GM19463 (cell line): ENCODE data around the gene FYCO1.

ENCODE experiments used
- ATAC-seq: cut with Tn5 transposase; IDR thresholded peaks from one replicate; pipeline ENCODE4 v1.9.1; 2021; ENCODE audit warnings: mild to moderate bottlenecking, moderate library complexity; ENCODE audit not compliant: unreplicated experiment

FYCO1 gene

DNA sequence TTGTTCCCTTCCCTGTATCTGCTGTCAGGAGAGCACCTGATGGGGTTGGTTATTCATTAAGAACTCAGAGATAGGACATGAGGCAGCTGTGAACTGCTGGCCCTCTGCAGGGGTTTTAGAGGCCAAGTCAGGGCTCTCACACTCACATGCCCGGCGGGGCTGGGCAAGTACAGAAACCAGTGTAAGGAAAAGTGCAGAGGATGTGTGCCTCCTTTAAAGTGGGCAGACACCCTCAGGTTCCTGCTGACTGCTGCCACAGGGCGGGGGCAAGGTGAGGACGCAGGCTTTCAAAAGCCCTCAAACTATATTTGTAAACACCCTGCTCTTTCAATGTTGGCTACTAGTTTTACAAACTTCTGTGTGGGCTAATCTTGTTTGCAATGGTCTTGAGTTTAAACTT lies 30.0 kb downstream of the FYCO1 start:
- ATAC-seq: no peak

DNA sequence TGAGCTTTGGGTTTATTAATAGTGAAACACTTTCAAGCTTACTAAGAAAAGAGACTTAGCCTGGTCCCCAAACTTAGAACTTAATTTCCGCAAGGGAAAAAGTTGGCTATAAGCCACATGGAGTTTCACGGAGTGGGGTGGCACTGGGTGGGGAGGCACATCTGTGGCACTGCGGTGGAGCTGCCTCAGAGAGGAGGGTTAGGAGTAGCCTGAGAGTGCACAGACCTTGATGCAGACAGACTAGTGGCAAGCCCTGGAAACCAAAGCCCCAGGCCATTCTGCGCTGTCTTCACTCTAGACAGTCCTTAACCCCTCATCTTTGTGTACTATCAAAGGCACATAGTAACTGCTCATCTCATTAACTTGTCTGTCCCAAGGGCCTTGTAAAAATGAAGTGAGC lies 30.4 kb downstream of the FYCO1 start:
- no peak for ATAC-seq

DNA sequence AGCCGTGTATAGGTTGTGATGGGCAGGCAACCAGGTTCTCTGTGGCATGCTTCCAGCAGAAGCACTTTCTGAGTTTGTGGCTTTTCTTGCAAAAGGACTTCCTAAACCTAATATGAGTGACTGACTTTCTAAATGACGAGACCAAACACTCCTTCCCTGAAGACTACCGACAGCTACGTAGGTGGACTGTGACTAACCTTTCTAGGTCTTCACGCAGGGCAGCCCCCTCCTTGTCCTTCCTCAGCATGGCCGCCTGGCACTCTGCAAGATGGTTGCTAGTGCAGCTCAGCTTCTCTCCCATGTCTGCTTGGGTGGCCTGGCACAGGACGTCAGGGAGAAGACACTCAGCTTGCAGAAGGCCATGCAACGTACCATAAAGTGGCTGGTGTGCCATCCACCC lies 31.5 kb downstream of the FYCO1 start:
- no peak for ATAC-seq

DNA sequence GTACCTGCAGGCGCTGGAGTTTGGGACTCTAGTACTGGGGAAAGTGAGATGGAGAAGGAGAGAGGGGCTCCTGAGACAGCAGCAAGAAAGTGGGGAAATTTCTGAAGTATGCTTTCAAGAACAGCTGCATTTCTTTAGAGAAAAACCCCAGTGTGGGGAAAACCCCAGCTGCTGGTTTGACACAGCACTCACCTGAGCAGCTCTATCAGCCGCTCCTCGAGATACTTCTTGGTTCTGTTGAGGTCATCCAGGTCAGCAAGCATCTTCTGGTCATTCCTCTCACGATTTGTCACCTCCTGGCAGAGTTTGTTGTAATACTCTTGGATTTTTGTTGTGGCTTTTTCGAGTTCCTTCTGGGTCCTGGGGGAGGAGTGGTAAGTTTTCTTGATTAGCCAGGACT lies 33.6 kb downstream of the FYCO1 start:
- peak; percentile 66 for ATAC-seq

DNA sequence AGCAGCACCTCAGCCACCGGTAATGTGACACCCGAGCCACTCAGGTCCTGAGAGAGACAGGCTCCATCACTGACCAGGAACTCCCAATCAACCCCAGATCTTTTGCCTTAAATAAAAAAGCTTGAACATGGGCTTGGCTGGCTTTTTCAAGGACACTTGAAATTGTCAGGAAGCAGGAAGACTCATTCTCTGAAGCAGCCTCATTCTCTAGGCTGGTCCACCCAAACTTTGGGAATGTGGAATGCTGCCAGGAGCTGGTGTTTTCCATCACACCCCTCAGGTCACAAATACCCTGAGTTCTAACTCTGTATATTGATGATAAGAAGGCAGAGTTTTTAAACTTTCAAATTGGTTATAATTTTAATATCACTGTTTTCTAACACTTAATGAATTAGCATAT lies 35.3 kb downstream of the FYCO1 start:
- ATAC-seq: no peak

DNA sequence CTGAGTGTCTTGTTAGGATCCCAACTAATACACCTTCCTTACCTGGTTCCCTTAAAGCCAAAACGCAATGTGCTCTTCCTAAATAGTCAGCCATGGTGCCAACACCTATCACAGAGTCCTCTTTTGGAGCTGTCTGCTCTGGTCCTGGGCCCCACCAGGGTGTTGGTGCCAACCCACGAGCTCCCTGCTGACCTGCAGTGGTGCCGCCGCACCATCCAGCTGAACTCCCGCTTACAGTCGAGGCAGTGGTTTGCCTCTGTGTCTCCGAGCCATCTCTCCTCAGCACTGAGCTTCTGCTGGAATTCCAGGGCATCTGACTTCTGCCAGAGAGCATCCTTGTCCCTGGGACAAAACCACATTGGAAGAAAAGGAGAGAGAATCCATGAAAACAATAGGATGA lies 36.4 kb downstream of the FYCO1 start:
- ATAC-seq: no peak

DNA sequence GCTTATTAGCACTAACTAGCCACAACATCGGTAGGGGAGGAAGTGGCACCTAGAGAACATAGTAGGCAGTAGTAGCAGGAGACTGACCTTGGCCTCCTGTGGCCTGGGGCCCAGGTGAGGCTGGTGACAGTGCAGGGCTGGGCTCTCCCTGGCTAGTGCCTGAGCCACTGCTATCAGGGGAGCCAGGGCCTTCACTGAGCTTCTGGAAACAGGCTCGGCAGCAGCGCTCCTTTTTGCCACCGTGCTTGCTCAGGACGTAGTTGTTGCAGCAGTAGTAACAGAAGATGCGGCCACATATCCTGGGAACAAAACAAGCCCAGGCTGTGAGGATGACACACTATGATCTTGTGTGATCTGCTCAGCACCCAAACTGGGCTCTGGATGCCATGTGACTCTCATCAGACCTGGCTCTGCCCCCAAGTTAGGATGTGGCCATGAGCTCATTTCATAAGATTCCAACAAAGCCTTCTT lies 37.3 kb downstream of the FYCO1 start:
- ATAC-seq: no peak

DNA sequence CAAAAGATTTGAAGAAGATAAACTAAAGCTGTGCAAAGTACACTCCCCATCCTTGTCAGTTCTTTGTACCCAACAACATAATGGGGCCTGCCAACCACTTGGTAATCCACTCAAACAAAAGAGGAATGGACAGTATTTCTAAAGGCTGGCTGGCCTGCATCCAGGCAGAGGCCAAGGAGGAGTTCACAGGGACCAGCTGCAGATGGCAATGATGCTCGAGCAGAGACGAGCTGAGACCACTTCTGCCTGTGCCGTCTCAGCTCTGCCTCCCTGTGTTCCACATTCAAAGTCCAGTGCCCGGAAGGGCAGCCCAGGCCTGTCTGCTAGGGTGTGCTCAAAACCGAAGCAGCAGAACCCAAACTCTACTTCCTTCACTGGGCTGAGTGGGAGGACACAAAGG lies 38.0 kb downstream of the FYCO1 start:
- no peak for ATAC-seq

DNA sequence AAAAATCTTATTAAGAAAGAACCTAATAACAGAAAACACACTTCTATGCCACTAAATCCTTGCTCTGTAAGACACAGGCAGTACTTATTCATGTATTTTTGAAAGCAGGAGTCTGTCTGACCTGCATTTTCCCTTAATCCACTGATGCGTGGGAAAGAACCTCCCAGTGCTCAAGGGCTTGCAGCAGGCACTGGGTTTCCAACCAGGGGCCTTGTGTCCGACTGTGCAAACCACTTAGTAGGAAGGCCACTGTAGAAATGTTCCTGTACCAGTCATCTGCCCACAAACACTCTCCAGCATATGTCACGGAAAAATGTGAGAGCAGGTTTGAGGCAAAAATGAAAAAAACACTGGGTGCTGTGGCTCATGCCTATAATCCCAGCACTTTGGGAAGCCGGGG lies 39.9 kb downstream of the FYCO1 start:
- no peak for ATAC-seq

DNA sequence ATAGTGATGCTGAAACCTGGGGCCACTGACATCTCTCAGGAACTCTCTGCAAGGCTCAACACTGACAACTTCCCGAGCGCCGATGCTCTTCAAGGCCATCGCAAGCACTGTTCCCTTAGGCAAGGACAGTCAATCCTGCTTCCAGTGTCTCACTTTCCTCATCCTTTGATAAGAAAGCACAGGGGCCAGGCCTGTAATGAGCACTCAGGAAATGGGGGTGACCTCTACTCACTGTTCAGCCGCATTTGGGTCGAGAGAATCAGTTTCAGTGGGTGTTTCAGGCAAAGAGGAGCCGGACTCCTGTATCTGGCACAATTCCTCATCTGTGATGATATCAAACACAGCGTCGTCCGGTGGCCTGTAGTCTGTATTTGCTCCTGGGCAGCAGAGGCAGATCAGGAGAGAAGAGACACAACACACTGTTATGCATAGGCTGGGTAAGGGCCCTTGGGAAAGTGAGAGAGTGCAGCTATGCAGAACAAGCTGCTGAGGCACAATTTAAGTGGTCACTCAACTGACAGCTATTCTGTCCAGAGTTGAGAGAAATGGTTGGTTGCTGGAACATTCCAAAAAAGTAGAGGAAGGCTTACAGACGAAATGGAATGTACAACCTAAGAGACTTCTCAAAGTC lies 40.5 kb downstream of the FYCO1 start:
- ATAC-seq: no peak

DNA sequence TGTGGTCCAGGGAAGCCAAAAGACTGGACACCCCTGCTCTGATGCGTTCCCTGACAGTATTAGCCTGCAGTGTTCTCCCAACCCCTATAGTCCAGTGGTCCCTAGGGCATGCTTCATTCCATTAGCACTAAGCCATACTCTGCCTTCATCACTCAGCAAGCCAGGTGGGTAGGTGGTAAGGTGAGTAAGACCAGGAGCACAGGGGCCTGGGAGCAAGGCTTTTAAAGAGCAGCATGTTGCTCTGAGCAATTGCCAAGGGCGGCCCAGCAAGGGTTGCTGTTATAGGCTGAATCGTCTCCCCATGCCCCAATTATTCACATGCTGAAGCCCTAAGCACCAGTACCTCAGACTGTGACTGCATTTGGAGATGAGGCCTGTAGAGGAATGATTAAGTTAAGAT lies 41.3 kb downstream of the FYCO1 start:
- no peak for ATAC-seq

DNA sequence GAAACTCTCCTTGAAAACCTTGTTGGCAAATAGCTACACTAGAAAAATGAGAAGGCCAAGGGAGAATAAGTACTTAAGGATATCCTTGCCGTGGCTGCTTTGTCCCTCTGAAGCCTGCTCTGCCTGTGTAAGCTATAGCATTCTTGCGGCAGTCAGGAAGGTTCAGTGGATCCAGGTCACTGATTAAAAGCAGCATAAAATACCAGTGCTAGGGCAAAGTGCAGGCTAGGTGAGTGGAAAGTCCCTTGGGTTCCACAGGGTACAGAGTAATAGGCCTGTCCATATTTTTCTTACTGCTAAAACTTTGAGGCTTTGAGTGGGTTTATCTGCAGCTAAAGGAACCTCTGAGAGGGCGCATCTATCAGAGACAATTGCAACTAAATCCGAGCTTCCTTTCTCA lies 42.1 kb downstream of the FYCO1 start:
- ATAC-seq: no peak

DNA sequence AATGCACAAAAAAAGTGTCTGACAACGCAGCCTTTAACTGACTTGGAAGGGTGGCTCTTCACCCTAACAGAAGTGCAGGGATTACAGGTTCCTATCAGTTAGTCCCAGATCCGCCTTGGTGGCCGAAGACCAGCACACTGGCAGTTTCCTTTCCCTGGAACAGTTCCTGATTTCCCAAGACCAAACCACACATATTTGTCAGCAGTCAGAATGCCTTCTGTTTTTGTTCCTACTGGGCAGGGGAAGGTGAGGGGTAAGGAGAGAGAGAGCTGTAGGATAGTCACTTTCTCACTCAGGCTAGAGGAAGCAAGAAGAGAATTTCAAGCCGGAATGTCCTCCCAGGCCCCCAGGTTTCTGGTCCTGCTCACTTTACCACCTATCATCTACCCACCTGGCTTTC lies 43.2 kb downstream of the FYCO1 start:
- no peak for ATAC-seq

DNA sequence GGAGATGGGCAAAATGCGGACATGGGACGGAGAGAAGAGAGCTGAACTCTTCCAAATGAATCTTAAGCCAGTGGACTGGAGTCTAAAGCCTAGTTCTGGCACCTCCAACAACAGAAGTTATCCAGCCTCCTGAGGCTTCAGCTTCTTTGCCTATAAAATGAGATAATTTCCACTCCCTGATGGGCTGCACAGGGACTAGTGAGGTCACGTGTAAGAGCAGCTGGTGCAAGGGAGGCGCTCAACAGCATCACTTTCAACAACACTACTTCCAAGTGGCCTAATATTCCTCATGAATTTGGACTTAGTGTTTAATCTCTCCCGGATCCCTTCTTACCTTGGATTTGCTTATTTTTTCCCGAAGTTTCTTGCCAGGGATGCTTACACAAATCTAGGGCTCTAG lies 43.7 kb downstream of the FYCO1 start:
- no peak for ATAC-seq

DNA sequence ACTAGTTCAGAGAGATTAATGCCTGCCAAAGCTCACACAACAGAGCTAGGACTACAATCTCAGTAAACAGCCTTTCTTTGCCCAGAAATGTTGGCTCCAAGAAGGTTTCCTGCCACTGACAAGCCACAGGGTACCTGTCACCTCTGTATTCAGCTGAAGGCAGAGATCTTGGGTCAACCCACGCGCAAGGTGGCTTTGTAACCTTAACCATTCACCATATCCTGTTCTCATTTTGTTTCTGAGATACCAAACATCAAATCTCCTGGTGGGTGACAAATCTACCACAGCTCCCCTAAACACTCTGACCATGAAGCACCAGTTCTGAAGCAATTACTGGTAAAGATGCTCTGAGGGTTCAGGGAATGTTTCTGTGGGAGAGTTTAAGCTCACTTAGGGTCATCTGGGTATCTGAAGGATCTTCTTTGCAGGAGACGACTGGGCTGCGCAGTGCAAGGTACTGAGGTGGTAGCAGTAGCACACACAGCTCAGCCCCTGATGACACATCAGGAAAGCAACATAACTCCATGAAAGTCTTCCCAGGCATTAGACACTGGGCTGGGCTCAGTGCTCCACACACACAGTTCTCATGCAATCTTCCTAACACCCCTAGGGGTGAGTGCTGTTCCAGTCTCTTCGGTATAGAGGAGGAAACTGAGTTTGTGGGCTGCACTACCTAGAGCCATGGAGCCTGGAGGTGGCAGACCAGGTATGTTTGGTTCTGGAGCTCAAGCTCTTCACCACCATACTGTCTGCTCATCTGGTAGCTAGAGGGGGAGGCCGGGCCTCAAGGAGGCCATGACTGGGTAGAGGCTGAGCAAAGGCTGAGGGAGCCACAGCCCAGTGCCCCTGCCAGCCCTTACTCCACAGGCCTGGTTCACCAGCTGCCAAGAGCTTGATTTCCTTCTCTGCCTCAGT lies 44.7 kb downstream of the FYCO1 start:
- ATAC-seq: no peak

DNA sequence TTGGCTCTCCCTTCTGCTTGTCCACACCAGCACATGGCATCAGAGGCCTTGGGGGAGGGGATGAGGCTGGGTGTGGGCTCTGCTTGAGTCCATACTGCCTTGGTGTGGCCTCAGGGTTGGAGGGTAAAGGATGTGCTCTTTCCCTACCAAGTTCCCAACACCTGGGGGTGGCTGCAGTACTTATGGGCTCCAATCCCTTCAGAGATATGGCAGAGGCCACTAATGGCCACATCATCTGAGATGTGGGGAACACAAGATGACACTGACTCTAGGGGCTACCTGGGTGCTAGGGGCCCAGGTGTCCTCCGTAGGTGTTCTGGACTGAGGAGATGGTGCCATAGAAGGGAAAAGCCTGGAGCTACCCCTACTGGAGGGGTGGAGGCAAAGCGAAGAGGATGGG lies 45.5 kb downstream of the FYCO1 start:
- no peak for ATAC-seq

DNA sequence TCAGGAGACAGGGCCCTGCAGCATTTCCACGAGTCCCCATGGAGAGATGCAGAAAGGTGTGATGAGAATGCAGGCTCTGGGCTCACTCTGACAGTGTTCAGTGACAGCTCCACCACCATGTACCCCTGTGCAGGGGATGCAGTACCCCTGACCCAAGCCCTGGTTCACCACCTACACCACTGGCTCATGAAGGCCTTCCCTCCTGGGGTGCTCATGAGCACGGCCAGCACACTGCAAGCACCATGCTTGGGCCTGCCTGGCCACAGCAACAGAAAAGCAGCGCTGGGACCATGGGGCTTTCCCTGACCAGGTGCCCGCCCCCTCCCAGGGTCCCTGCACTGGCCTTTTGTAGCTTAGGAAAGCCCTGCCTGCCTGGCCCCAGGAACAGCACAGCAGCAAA lies 46.2 kb downstream of the FYCO1 start:
- ATAC-seq: no peak

DNA sequence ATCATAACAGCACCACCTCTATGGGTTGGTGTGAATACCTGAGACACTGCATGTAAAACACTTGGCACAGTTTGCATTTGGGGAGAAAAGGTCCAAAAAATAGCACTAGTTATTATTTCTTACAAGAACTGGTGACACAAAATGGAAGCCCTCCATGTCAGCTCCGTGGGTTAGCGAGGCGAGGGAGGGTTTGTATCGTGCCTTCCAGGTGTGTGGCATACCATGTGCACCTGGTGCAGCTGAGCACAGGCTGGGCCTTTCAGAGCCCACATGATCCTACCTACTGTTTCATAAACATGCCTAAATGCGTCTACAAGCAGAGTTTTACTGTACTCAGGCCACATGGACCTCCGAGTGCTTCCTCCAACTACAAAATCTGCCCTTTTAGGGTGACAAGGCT lies 46.7 kb downstream of the FYCO1 start:
- ATAC-seq: no peak

DNA sequence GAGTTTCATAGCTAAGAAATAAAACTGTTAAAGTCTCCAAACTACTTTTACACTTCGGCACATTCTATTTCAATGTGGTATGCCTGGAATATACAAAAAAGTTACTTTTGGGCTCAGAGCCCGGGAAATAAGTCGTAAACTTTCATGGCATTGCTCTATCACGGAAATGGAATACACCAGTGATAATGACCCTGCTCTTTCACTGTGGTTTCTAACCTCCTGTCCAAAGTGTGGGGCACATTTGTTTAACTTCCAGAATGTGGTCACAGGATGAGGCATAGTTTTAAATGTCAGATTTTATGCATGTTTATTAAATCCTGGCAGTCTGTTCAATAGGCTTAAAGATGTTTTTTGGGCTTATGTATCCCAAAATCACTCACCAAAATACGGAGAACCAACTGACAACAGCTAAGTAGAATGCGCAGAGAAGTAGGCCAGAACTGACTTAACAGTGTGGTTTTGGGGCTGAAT lies 47.3 kb downstream of the FYCO1 start:
- no peak for ATAC-seq

DNA sequence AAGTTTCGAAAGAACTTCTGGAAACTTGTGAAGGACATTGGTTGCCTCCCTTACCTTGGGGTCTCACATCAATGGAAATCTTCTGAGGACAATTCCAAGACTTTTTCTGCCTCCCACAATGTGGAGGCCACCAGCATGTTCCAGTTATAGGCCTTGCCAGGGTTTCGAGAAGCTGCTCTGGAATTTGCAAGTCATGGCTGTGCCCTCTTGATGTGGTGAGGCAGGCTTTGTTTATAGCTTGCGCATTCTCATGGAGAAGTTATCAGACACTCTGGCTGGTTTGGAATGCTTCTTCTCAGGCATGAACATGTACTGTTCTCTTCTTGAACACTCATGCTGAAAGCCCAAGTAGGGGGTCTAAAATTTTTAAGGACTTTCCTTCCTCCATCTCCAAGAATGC lies 48.3 kb downstream of the FYCO1 start:
- no peak for ATAC-seq

DNA sequence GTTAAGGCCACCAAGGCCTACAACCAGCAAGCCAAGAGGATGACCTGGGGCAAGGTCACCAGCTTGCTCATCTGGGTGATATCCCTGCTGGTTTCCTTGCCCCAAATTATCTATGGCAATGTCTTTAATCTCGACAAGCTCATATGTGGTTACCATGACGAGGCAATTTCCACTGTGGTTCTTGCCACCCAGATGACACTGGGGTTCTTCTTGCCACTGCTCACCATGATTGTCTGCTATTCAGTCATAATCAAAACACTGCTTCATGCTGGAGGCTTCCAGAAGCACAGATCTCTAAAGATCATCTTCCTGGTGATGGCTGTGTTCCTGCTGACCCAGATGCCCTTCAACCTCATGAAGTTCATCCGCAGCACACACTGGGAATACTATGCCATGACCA lies 48.7 kb downstream of the FYCO1 start:
- no peak for ATAC-seq

DNA sequence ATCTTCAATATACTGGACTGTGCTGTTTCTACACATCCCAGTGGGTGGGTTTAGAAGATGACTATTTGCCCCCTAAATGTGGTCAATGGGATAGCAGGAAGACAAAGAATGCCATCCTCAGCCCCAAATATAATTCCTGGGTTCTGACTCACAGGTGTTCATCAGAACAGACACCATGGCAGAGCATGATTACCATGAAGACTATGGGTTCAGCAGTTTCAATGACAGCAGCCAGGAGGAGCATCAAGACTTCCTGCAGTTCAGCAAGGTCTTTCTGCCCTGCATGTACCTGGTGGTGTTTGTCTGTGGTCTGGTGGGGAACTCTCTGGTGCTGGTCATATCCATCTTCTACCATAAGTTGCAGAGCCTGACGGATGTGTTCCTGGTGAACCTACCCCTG lies 49.3 kb downstream of the FYCO1 start:
- ATAC-seq: no peak
